Fibroblast of pulmonary artery (primary cell): Measurements from ENCODE around the gene PRKCH.
"Not testable (repeated sequence)": the region's sequence is repeated elsewhere in the genome, so short reads cannot be mapped to it uniquely, and the experiment has no call there.

Source experiments
- DNase-seq: peaks from one replicate; pipeline ENCODE4 v3.0.0-alpha.2; 2010; ENCODE audit warnings: low read depth
- H3K4me3 ChIP-seq: replicated peaks from 2 replicates; pipeline ENCODE4 v1.5.1; 2011; ENCODE audit warnings: low read depth, mild to moderate bottlenecking, control low read depth, low read length, moderate library complexity
- CTCF ChIP-seq: IDR thresholded peaks from 2 replicates; pipeline ENCODE4 v1.5.1; 2011; ENCODE audit warnings: mild to moderate bottlenecking, control low read depth, low read length, inconsistent platforms; ENCODE audit errors: missing control alignments

PRKCH gene

GRCh38 chr14:61300754-61301153 lies 20.6 kb upstream of the PRKCH start:
- no peak overlapping the region for H3K4me3 ChIP-seq
- TF ChIP-seq CTCF, result no peak
- DNase-seq, result no peak

DNA sequence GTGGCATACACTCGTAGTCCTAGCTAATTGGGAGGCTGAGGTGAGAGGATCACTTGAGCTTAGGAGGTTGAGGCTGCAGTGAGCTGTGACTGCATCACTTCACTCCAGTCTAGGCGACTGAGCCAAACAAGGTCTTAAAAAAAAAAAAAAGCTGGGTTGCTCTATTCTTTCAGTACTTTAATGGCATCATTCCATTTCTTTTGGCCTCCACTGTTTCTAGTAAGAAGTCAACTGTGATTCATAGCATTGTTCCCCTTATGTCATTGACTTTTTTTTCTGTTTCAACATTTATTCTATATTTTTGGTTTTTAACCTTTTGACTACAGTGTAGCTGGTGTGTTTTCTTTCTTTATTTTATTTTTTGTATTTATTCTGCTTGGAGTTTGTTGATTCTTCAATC lies 16.7 kb upstream of the PRKCH start:
- no peak for DNase-seq
- no peak overlapping the region for H3K4me3 ChIP-seq
- no peak for TF ChIP-seq CTCF

- DNase-seq, result peak; percentile 34
- no peak overlapping the region for H3K4me3 ChIP-seq
- no peak for TF ChIP-seq CTCF
Measured at GRCh38 chr14:61308198-61308597, 13.2 kb upstream of the PRKCH start.

DNA sequence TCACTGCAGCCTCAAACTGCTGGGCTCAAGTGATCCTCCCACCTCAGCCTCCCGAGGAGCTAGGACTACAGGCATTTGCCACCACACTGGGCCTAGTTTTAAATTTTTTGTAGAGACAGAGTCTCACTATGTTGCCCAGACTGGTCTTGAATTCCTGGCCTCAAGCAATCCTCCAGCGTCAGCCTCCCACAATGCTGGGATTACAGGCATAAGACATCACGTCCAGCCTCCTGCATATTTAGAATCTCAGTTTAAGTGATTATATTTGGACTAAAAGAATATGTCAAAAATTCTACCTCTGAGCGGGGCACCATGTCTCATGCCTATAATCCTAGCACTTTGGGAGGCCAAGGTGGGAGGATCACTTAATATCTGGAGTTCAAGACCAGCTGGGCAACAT lies 12.7 kb upstream of the PRKCH start:
- H3K4me3 ChIP-seq, DNase-seq: not testable (repeated sequence)

DNA sequence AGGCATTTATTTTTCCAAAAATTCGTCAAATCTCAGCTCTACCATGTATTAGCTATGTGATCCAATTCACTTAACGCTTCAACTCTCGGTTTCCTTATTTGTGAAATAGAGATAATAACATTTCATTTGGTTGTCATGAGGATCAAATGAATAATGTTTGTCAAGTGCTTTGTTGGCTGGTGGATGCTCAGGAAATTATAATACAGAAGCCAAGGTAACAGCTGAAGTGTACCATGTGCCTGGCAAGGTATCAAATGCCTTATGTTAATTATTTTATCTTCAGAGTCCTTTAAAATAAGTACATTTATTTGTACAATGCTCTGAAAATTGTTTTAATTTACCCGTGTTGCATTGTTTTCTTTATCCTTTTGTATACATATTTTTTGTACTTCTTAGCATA lies 6.1 kb upstream of the PRKCH start:
- TF ChIP-seq CTCF, result no peak
- DNase-seq, result no peak
- H3K4me3 ChIP-seq, result no peak overlapping the region

- no peak for TF ChIP-seq CTCF
- no peak for DNase-seq
- no peak overlapping the region for H3K4me3 ChIP-seq
Measured at GRCh38 chr14:61319086-61319485, 2.3 kb upstream of the PRKCH start.

DNA sequence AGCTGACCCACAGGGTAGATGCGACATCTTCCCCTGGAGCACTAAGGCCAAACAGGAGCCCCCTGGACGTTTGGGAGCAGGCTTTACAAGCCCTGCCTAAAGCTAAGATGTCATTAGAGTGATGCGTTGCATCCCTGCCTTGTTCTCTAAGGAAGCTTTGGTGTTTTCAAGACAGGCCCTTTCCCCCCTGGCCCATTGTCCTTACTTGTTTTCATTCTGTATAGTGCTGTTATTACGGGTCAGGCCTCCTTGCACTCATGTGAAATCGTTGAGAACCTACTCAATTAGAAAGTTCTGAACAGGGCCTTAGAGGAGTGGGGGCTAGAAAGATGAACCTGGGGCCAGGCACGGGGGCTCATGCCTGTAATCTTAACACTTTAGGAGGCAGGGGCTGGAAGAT lies 1.7 kb upstream of the PRKCH start:
- H3K4me3 ChIP-seq, result no peak overlapping the region
- DNase-seq, result no peak
- TF ChIP-seq CTCF, result no peak

DNA sequence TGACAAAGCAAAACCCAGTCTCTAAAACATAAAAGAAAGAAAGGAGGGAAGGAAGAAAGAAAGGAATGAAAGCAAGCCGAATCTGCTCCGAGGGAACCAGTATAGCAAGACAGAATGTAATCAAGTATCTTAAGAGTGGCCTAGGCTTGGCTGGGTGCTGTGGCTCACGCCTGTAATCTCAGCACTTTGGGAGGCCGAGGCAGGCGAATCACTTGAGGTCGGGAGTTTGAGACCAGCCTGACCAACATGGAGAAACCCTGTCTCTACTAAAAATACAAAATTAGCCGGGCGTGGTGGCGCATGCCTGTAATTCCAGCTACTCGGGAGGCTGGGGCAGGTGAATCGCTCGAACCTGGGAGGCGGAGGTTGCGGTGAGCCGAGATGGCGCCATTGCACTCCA lies 1.2 kb upstream of the PRKCH start:
- H3K4me3 ChIP-seq, DNase-seq: not testable (repeated sequence)
